Sigmoid colon (tissue), 4 donors: Measurements from ENCODE around the gene KCP.

Source experiments
- CTCF ChIP-seq, 4 experiments: fragments of 450-650 bp in 3 of 4; fragments of 200-600 bp in 1 of 4; IDR thresholded peaks; one replicate each; pipeline ENCODE4 v1.5.1; 2016 to 2019; ENCODE audit warnings: antibody characterized with exemption in 4 of 4, mild to moderate bottlenecking in 3 of 4, moderate library complexity in 2 of 4
- EP300 ChIP-seq, 4 donors: sonication (generic); formaldehyde crosslinking; IDR thresholded peaks; one replicate each; pipeline ENCODE4 v1.6.1; 2017; ENCODE audit warnings: antibody characterized with exemption in 4 of 4
- POLR2AphosphoS5 ChIP-seq, 4 donors: sonication (generic); formaldehyde crosslinking; IDR thresholded peaks; one replicate each; pipeline ENCODE4 v1.6.1; 2017; ENCODE audit warnings: antibody characterized with exemption in 4 of 4

- TF ChIP-seq CTCF (IDR thresholded peaks at IDR 0.05) (no peak), POLR2AphosphoS5 (IDR thresholded peaks at IDR 0.05) (no peak), EP300 (IDR thresholded peaks at IDR 0.05) (no peak)
Observed at GRCh38 chr7:128876586-128876977, 33.9 kb downstream of the KCP start.
